HepG2 (cell line): ENCODE measurements around the gene ANTXR1. TPM values are rescaled to one million over a fixed set of nuclear protein-coding genes. Genes with fewer than 3 reads are reported as not detected.

Source experiments
- ETS1 ChIP-seq: sonication (generic); formaldehyde crosslinking; IDR thresholded peaks from 2 replicates; pipeline ENCODE4 v1.4.0; 2020; ENCODE audit warnings: missing genetic modification reagents
- KAT7 ChIP-seq: IDR thresholded peaks from 2 replicates; pipeline ENCODE4 v1.6.1; 2018; ENCODE audit warnings: borderline replicate concordance, missing compliant biosample characterization
- KDM2A ChIP-seq: sonication (generic); formaldehyde crosslinking; IDR thresholded peaks from 2 replicates; pipeline ENCODE4 v1.4.0; 2020; ENCODE audit warnings: low read depth, missing genetic modification reagents, borderline replicate concordance
- NR2F2 ChIP-seq: IDR thresholded peaks from 2 replicates; pipeline ENCODE4 v1.6.1; 2012; ENCODE audit warnings: low read depth, inconsistent platforms, borderline replicate concordance
- RFX3 ChIP-seq: IDR thresholded peaks from 2 replicates; pipeline ENCODE4 v1.6.1; 2016; ENCODE audit warnings: missing biosample characterization, missing genetic modification reagents
- RNF219 ChIP-seq: sonication (generic); formaldehyde crosslinking; IDR thresholded peaks from 2 replicates; pipeline ENCODE4 v1.5.0; 2020; ENCODE audit warnings: mild to moderate bottlenecking, missing genetic modification reagents
- SUZ12 ChIP-seq: fragments of 150-350 bp; IDR thresholded peaks from 2 replicates; pipeline ENCODE4 v1.6.1; 2014; ENCODE audit warnings: low read depth, low read length
- TP53 ChIP-seq: sonication (generic); formaldehyde crosslinking; conservative IDR thresholded peaks from 2 replicates; pipeline ENCODE4 v1.4.0; 2020; ENCODE audit warnings: missing genetic modification reagents
- ZBTB7A ChIP-seq: sonication (generic); formaldehyde crosslinking; IDR thresholded peaks from 2 replicates; pipeline ENCODE4 v1.8.0; 2022; ENCODE audit warnings: mild to moderate bottlenecking, missing genetic modification reagents
- ZEB1 ChIP-seq: IDR thresholded peaks from 2 replicates; pipeline ENCODE4 v1.6.1; 2012; ENCODE audit warnings: mild to moderate bottlenecking, low read depth, inconsistent platforms; ENCODE audit not compliant: insufficient replicate concordance
- ZHX1 ChIP-seq: sonication (generic); formaldehyde crosslinking; IDR thresholded peaks from 2 replicates; pipeline ENCODE4 v1.8.1; 2022; ENCODE audit warnings: low read depth, mild to moderate bottlenecking, missing genetic modification reagents
- ZNF143 ChIP-seq: sonication (generic); formaldehyde crosslinking; IDR thresholded peaks from 2 replicates; pipeline ENCODE4 v1.4.0; 2020; ENCODE audit warnings: missing genetic modification reagents
- ZNF496 ChIP-seq: sonication (generic); formaldehyde crosslinking; IDR thresholded peaks from 2 replicates; pipeline ENCODE4 v1.8.1; 2023; ENCODE audit warnings: mild to moderate bottlenecking, moderate library complexity, missing genetic modification reagents; ENCODE audit not compliant: insufficient replicate concordance
- ZNF557 ChIP-seq: sonication (generic); formaldehyde crosslinking; IDR thresholded peaks from 2 replicates; pipeline ENCODE4 v1.4.0; 2020; ENCODE audit warnings: missing genetic modification reagents
- ZNF747 ChIP-seq: sonication (generic); formaldehyde crosslinking; IDR thresholded peaks from 2 replicates; pipeline ENCODE4 v1.8.1; 2023; ENCODE audit warnings: missing genetic modification reagents, mild to moderate bottlenecking, borderline replicate concordance
- ZNF776 ChIP-seq: sonication (generic); formaldehyde crosslinking; IDR thresholded peaks from 2 replicates; pipeline ENCODE4 v1.4.0; 2020; ENCODE audit warnings: mild to moderate bottlenecking, missing genetic modification reagents
- ZNF792 ChIP-seq: IDR thresholded peaks from 2 replicates; pipeline ENCODE4 v1.6.1; 2016
- polyA plus RNA-seq, 8 experiments: library from polyadenylated mRNA; depleted of rRNA in 3 of 8; stranded (reverse) in 7 of 8; unstranded in 1 of 8; fragments of >200 nt; fragmentation: Illumina TruSeq in 4 of 8; extraction: Trizol in 4 of 8; gene quantifications; 2 replicates each; pipeline versions ENCODE4 v1.2.1 to v1.2.3, GENCODE V29; 2011 to 2016; ENCODE audit warnings: low read depth in 4 of 8, missing spikeins in 1 of 8, mixed read lengths in 1 of 8; ENCODE audit not compliant: insufficient read depth in 1 of 8
- total RNA-seq, 5 experiments: library from RNA; depleted of rRNA; stranded (reverse); fragments of >200 nt; fragmentation: Illumina TruSeq; extraction: Trizol; gene quantifications; 2 replicates each; pipeline ENCODE4 v1.2.3, GENCODE V29; 2016; ENCODE audit warnings: low read depth in 1 of 5
- TF ChIP-seq, protein P1 (sequence below): sonication (generic); formaldehyde crosslinking; IDR thresholded peaks from 2 replicates; pipeline ENCODE4 v1.4.0; 2020; ENCODE audit warnings: missing genetic modification reagents

Gene ANTXR1
- total and polyA plus RNA-seq, 2 of the 13 experiments (the other 11 are each of a cell fraction or from before 2014, with no cell fraction given) = 4.5 to 12.7 TPM

GRCh38 chr2:69272803-69273471 lies 260.0 kb downstream of the ANTXR1 start (continued):
- TF ChIP-seq, protein P1, sequence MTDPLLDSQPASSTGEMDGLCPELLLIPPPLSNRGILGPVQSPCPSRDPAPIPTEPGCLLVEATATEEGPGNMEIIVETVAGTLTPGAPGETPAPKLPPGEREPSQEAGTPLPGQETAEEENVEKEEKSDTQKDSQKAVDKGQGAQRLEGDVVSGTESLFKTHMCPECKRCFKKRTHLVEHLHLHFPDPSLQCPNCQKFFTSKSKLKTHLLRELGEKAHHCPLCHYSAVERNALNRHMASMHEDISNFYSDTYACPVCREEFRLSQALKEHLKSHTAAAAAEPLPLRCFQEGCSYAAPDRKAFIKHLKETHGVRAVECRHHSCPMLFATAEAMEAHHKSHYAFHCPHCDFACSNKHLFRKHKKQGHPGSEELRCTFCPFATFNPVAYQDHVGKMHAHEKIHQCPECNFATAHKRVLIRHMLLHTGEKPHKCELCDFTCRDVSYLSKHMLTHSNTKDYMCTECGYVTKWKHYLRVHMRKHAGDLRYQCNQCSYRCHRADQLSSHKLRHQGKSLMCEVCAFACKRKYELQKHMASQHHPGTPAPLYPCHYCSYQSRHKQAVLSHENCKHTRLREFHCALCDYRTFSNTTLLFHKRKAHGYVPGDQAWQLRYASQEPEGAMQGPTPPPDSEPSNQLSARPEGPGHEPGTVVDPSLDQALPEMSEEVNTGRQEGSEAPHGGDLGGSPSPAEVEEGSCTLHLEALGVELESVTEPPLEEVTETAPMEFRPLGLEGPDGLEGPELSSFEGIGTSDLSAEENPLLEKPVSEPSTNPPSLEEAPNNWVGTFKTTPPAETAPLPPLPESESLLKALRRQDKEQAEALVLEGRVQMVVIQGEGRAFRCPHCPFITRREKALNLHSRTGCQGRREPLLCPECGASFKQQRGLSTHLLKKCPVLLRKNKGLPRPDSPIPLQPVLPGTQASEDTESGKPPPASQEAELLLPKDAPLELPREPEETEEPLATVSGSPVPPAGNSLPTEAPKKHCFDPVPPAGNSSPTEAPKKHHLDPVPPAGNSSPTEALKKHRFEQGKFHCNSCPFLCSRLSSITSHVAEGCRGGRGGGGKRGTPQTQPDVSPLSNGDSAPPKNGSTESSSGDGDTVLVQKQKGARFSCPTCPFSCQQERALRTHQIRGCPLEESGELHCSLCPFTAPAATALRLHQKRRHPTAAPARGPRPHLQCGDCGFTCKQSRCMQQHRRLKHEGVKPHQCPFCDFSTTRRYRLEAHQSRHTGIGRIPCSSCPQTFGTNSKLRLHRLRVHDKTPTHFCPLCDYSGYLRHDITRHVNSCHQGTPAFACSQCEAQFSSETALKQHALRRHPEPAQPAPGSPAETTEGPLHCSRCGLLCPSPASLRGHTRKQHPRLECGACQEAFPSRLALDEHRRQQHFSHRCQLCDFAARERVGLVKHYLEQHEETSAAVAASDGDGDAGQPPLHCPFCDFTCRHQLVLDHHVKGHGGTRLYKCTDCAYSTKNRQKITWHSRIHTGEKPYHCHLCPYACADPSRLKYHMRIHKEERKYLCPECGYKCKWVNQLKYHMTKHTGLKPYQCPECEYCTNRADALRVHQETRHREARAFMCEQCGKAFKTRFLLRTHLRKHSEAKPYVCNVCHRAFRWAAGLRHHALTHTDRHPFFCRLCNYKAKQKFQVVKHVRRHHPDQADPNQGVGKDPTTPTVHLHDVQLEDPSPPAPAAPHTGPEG (CRISPR knock-in tag) = no peak
- TF ChIP-seq ZNF496 (CRISPR knock-in tag) = no peak
- TF ChIP-seq ZBTB7A (CRISPR knock-in tag) = no peak
- no peak for TF ChIP-seq SUZ12
- TF ChIP-seq ZNF143 (CRISPR knock-in tag) = no peak
- no peak for TF ChIP-seq RFX3 (CRISPR knock-in tag)
- peak; percentile 71; the same call in 1 of the 2 replicates for TF ChIP-seq ZNF792 (CRISPR knock-in tag)
- TF ChIP-seq NR2F2 = peak; percentile 17; the same call in 1 of the 2 replicates
- TF ChIP-seq ZEB1 = no peak
- TF ChIP-seq ZHX1 = no peak
- no peak for TF ChIP-seq RNF219 (CRISPR knock-in tag)
- TF ChIP-seq TP53 (CRISPR knock-in tag) = no peak
- TF ChIP-seq ETS1 (CRISPR knock-in tag) = no peak
- peak; percentile 75; the same call in 1 of the 2 replicates for TF ChIP-seq ZNF747 (CRISPR knock-in tag)
- 0 out of 2 replicates have a peak, but pooled peaks have one; percentile 36 for TF ChIP-seq KAT7 (CRISPR knock-in tag)
- no peak for TF ChIP-seq ZNF557 (CRISPR knock-in tag)
- 0 out of 2 replicates have a peak, but pooled peaks have one; percentile 50 for TF ChIP-seq KDM2A (CRISPR knock-in tag)
- TF ChIP-seq ZNF776 (CRISPR knock-in tag) = no peak
